Erythroblast (primary cell): ENCODE data around the gene GRB7.

ENCODE experiments used
- GATA1 ChIP-seq: IDR thresholded peaks from 2 replicates; pipeline ENCODE4 v1.6.1; 2011; ENCODE audit warnings: low read depth, mild to moderate bottlenecking, control low read depth, low read length, moderate library complexity
- POLR2A ChIP-seq: IDR thresholded peaks from 2 replicates; pipeline ENCODE4 v1.6.1; 2011; ENCODE audit warnings: mild to moderate bottlenecking, low read length

- TF ChIP-seq POLR2A (no peak), GATA1 (no peak)
Measured at GRCh38 chr17:39740357-39741111, 2.8 kb downstream of the GRB7 start.
